GM10266 (cell line): Measurements from ENCODE around the gene GTPBP3.
A peak's percentile ranks its signal among the peaks of the same experiment; 100 is the strongest.

Source experiments
- DNase-seq: peaks from one replicate; pipeline ENCODE4 v3.0.0; 2012; ENCODE audit errors: extremely low spot score
- TF ChIP-seq, protein P1 (sequence below): IDR thresholded peaks from 2 replicates; pipeline ENCODE4 v1.5.1; 2012; ENCODE audit warnings: mild to moderate bottlenecking, low read depth; ENCODE audit not compliant: control insufficient read depth, insufficient read depth; ENCODE audit errors: missing control alignments

GTPBP3 gene

DNA sequence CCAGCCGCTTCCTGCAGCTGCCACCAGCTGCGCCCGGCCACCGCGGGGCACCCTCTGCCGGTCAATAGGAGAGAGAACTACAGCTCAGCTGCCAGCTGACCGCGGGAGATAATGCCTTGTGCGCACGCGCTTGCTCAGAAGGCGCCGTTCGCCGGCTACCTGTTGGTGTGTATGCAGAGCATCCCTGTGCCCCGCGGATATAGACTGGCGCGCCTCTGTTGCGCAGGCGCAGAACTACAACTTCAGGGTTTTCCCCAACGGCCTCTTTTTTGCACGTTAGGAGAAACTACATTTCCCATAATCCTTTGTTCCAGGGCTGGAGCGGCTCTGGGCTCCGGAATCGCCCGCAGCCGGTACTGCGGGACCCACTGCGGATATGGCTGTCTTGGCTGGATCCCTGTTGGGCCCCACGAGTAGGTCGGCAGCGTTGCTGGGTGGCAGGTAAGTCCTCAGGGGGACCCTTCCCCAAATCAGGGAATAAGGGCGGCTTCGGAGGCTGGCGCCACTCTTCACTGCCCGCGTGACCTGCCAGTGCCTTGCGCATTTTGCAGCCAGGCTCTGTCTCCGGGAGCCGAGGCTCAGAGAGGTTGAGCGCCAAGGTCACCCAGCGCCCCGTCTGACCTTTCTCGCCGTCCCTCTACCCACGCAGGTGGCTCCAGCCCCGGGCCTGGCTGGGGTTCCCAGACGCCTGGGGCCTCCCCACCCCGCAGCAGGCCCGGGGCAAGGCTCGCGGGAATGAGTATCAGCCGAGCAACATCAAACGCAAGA is 31.7 kb upstream of the GTPBP3 start, which contains the start of gene MRPL34:
TSS of gene MRPL34 (plus strand) at position 356 of the 768 bp plus-strand sequence. CDS start at position 377, 21 bp downstream.
- TF ChIP-seq, protein P1, sequence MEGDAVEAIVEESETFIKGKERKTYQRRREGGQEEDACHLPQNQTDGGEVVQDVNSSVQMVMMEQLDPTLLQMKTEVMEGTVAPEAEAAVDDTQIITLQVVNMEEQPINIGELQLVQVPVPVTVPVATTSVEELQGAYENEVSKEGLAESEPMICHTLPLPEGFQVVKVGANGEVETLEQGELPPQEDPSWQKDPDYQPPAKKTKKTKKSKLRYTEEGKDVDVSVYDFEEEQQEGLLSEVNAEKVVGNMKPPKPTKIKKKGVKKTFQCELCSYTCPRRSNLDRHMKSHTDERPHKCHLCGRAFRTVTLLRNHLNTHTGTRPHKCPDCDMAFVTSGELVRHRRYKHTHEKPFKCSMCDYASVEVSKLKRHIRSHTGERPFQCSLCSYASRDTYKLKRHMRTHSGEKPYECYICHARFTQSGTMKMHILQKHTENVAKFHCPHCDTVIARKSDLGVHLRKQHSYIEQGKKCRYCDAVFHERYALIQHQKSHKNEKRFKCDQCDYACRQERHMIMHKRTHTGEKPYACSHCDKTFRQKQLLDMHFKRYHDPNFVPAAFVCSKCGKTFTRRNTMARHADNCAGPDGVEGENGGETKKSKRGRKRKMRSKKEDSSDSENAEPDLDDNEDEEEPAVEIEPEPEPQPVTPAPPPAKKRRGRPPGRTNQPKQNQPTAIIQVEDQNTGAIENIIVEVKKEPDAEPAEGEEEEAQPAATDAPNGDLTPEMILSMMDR: peak; percentile 78
- peak; percentile 90 for DNase-seq

DNA sequence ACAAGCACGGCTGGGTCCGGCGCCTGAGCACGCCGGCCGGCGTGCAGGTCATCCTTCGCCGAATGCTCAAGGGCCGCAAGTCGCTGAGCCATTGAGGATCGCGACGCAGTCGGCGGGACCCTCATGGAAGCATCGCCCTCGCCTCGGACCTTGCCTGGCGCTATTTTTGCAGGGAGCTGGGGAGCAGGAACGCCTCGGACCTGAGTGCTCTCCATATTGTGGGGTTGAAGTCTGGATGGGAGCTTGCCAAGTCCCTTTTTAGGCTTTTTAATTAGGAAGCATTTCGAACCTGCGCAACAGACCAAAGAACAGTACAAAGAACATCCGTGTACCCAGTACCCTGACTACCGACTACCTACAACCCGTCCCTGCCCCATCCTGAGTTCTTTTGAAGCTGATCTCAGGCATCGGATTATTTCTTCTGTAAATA is 31.1 kb upstream of the GTPBP3 start:
- no peak for DNase-seq

DNA sequence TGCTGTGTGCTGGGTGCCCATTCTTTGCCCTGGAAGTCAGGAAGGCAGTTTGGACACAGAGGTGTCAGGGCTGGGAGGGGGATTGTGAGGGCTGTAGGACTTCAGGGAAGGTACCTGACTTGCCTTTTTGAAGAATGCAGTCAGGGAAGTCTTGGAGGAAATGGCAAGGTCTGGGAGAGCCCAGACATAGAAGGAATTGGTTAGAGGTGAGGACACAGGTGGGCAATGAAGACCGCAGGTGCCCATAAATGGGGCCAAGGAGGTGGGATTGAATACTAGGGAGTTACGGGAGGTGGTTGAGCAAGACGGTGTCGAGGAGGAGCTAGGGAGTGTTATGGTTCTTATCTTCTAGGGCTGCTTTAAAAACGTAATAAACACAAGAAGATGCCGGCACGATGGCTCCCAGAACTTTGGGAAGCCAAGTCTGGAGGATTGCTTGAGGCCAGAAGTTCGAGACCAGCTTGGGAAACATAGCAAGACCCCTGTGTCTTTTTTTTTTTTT is 29.4 kb upstream of the GTPBP3 start:
- TF ChIP-seq, protein P1: no peak
- no peak for DNase-seq

More for the DNA sequence above, 31.1 kb upstream of the GTPBP3 start:
- TF ChIP-seq, protein P1: no peak

DNA sequence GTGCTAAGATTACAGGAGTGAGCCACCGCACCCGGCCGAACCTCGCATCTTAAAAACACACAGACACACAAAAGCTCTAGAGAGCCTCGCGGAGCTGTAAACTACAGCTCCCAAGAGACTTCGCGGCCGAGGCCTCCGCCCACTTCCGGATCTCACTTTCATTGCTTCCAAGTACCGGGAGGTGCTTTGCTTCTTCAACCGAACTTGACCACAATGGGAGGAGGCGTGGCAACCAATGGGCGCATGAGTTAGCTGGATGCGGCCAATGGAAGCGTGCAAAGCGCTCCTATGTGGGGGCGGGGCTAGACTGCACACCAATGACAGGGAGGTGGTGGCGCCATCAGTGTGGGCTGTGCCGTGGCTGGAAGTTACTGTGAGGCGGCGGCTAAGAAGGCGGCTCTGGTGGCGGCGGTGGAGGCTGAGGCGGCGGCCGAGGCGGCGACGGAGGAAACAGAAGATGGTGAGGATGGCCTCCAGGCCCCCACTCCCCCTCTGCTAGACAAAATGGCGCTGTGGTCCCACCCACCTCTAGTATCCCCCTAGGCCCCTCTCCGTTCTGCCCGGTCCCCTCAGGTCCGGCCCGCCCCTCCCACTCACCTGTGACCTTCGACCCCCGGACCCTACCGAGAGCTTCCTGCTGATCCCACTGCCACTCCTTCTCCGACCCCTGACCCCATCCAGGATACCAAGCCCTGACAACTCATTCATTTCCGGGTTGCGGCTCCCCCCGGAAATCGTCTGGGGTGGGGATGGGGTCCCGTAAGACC is 28.0 kb upstream of the GTPBP3 start, which contains the start of gene DDA1:
TSS of gene DDA1 (plus strand) at position 366 of the 767 bp plus-strand sequence. CDS start at position 458, 92 bp downstream.
- TF ChIP-seq, protein P1: no peak
- DNase-seq: peak; percentile 97

DNA sequence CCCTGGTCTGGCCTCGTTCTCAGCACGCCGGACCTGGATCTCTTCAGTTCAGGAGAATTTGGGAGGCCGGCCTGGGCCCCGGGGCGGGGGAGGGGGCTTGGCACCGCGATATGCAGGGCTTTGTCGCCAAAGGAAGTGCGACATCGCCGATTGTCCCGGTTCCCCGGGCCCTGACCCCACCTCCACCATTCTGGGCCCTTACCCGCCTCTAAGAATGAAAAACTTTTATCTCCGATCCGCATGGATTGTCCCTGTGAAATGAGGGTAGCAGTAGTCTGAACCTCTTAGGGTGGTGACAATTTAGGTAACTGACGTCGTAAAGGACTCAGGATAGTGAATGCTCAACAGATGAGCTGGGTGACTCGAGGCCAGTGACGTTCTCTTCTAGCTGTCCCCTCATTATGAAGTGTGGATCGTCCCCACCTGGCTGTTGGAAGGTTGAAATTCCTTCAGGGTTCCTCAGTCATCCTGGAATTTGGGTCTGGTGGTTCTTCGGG is 27.3 kb upstream of the GTPBP3 start:
- DNase-seq: no peak

DNA sequence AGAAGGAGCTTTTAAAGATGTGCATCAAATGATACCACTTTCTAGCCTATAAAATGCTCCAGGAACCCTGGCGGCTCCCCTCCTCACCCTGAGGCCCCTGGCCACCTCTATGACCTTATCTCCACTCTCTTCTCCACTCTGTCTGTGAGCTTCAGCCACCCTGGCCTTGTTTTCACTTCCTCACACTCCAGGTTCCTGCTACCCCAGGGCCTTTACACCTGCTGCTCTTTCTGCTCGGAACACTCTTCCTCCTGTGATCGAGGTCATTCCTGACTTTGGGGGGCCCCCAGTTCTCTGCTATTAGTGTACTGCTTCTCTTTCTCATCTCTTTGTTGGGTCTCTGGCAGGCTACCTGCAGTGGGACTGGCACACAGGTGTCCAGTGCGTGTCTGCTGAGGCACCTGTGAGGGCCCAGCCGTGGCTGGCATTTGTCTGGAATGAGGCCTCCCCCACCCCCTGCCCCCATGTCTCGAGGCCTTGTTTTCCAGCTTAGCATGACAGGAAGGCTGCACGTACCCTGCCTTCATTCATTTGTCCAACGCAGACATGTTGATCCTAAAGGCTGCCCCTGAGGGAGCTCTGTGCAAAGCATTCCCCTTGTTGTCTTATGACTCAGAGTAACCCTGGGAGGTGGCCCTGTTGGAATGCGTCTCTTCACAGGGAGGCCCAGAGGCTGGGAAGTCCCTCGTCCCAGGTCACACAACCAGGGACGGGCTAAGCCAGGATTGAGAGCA is 25.7 kb upstream of the GTPBP3 start:
- TF ChIP-seq, protein P1: no peak
- no peak for DNase-seq

More for the DNA sequence above, 27.3 kb upstream of the GTPBP3 start:
- TF ChIP-seq, protein P1: no peak
